Measurements from ENCODE around the gene CNTROB.

GRCh38 chr17:7977805-7978204, 45.8 kb downstream of the CNTROB start:
- TF ChIP-seq CTCF (IDR thresholded peaks at IDR 0.05) (no peak), POLR2A (IDR thresholded peaks at IDR 0.05) (no peak)
